KMS-11 (cell line): ENCODE results near the gene ANGPTL2.

ENCODE experiments used
- H2AFZ ChIP-seq: fragments of 200-600 bp; sonication (generic); 2 replicates; pipeline ENCODE4 v1.6.1; 2016; ENCODE audit warnings: antibody characterized with exemption, mixed run types, low read depth
- H3K27ac ChIP-seq: fragments of 200-600 bp; sonication (generic); 2 replicates; pipeline ENCODE4 v1.6.1; 2016; ENCODE audit warnings: mild to moderate bottlenecking, mixed run types
- H3K27me3 ChIP-seq: fragments of 200-600 bp; sonication (generic); 2 replicates; pipeline ENCODE4 v1.6.1; 2017; ENCODE audit warnings: mild to moderate bottlenecking, low read depth, mixed run types, moderate library complexity; ENCODE audit not compliant: insufficient read depth
- H3K36me3 ChIP-seq: fragments of 200-600 bp; sonication (generic); 2 replicates; pipeline ENCODE4 v1.6.1; 2017; ENCODE audit warnings: mild to moderate bottlenecking, mixed run types; ENCODE audit not compliant: insufficient read depth
- H3K4me1 ChIP-seq: fragments of 200-600 bp; sonication (generic); 2 replicates; pipeline ENCODE4 v1.6.1; 2016; ENCODE audit warnings: mild to moderate bottlenecking, low read depth, mixed run types; ENCODE audit not compliant: poor library complexity, severe bottlenecking
- H3K4me2 ChIP-seq: fragments of 200-600 bp; sonication (generic); 2 replicates; pipeline ENCODE4 v1.7.0; 2016; ENCODE audit warnings: mild to moderate bottlenecking, mixed run types
- H3K4me3 ChIP-seq: fragments of 200-600 bp; sonication (generic); IDR thresholded peaks from 2 replicates; pipeline ENCODE4 v1.6.1; 2017; ENCODE audit warnings: low read depth, low read length, mixed read lengths; ENCODE audit not compliant: insufficient read depth
- H3K79me2 ChIP-seq: fragments of 200-600 bp; sonication (generic); 2 replicates; pipeline ENCODE4 v1.6.1; 2016; ENCODE audit warnings: low read depth, mixed run types; ENCODE audit not compliant: insufficient read depth
- H3K9ac ChIP-seq: fragments of 200-600 bp; sonication (generic); 2 replicates; pipeline ENCODE4 v1.6.1; 2016; ENCODE audit warnings: mild to moderate bottlenecking, mixed run types
- H4K20me1 ChIP-seq: fragments of 200-600 bp; sonication (generic); 2 replicates; pipeline ENCODE4 v1.6.1; 2016; ENCODE audit warnings: mild to moderate bottlenecking, mixed run types; ENCODE audit not compliant: insufficient read depth
- TF ChIP-seq, protein P1 (sequence below): fragments of 200-600 bp; sonication (generic); conservative IDR thresholded peaks from 2 replicates; pipeline ENCODE4 v1.6.1; 2017; ENCODE audit warnings: low read depth, mild to moderate bottlenecking, antibody characterized with exemption, low read length, moderate library complexity, mixed read lengths

Gene ANGPTL2

GRCh38 chr9:127155314-127155960, 33.0 kb upstream of the ANGPTL2 start:
- Histone ChIP-seq H3K4me2 (peak overlapping the region; percentile 48; the same call in 1 of the 2 replicates), H3K27me3 (no peaks in the 10 kb centered on the region)
- TF ChIP-seq, protein P1, sequence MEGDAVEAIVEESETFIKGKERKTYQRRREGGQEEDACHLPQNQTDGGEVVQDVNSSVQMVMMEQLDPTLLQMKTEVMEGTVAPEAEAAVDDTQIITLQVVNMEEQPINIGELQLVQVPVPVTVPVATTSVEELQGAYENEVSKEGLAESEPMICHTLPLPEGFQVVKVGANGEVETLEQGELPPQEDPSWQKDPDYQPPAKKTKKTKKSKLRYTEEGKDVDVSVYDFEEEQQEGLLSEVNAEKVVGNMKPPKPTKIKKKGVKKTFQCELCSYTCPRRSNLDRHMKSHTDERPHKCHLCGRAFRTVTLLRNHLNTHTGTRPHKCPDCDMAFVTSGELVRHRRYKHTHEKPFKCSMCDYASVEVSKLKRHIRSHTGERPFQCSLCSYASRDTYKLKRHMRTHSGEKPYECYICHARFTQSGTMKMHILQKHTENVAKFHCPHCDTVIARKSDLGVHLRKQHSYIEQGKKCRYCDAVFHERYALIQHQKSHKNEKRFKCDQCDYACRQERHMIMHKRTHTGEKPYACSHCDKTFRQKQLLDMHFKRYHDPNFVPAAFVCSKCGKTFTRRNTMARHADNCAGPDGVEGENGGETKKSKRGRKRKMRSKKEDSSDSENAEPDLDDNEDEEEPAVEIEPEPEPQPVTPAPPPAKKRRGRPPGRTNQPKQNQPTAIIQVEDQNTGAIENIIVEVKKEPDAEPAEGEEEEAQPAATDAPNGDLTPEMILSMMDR, result no peak

DNA sequence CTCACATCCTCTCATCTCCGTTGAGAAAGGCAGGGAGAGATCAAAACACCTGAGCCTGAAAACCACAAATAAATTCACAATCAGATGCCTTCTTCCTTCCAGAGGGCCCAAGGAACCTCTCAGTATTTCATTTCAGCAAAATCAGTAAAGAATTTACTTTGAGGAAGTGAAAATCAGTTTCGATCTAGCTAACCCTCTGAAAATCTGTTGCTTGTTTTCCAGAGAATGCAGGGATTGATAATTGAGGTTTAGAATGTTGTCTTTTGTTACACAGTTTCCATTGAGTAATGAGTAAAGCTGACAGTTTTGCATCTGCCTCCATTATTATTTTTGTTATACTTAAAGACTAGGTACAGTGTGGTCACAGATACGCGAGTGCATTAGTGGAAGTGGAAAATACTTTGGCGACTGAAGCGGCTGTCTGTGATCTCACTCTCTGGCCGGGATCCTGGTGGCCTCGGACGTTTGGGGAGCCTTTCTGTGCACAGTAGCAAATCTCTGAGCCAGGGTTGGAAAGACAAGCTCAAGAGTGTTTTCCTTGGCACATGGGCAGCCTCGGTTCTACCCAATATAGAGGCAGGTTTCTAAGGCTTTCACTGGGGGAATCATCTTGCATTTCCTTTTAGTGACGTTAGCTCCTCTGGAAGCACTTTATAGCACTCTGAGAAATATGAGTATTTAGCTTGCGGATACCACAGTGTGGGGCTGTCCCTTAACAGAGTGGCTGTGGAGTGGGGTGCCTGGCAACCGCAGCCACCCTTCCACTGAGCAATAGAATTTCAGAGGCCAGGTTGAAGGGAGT, 32.2 kb upstream of the ANGPTL2 start:
- H3K4me1 ChIP-seq, result peaks cover 38% of the 10 kb centered on the region
- H3K36me3 ChIP-seq, result no peaks in the 10 kb centered on the region; the same call in 1 of the 2 replicates
- no peaks in the 10 kb centered on the region for H4K20me1 ChIP-seq
- no peaks in the 10 kb centered on the region for H3K79me2 ChIP-seq
- peak overlapping the region; percentile 48; the same call in 1 of the 2 replicates for H3K4me2 ChIP-seq
- H3K9ac ChIP-seq, result no peak overlapping the region
- no peaks in the 10 kb centered on the region for H3K27me3 ChIP-seq
- H3K4me3 ChIP-seq, result no peak overlapping the region
- peak overlapping the region; percentile 41; the same call in 1 of the 2 replicates for H3K27ac ChIP-seq
- H2AFZ ChIP-seq, result peak overlapping the region; percentile 17; the same call in 1 of the 2 replicates
- TF ChIP-seq, protein P1, result no peak

More at GRCh38 chr9:127155314-127155960, 33.0 kb upstream of the ANGPTL2 start:
- H4K20me1 ChIP-seq, result no peaks in the 10 kb centered on the region
- H3K79me2 ChIP-seq, result no peaks in the 10 kb centered on the region
- H3K36me3 ChIP-seq, result no peaks in the 10 kb centered on the region; the same call in 1 of the 2 replicates
- no peak overlapping the region for H3K27ac ChIP-seq
- no peak overlapping the region for H3K9ac ChIP-seq
- H2AFZ ChIP-seq, result no peak overlapping the region
- no peak overlapping the region for H3K4me3 ChIP-seq
- H3K4me1 ChIP-seq, result peaks cover 40% of the 10 kb centered on the region

GRCh38 chr9:127154003-127154389, 31.6 kb upstream of the ANGPTL2 start:
- no peaks in the 10 kb centered on the region; the same call in 1 of the 2 replicates for H3K36me3 ChIP-seq
- peaks cover 32% of the 10 kb centered on the region for H3K4me1 ChIP-seq
- H3K4me2 ChIP-seq, result peak overlapping the region; percentile 48; the same call in 1 of the 2 replicates
- H4K20me1 ChIP-seq, result no peaks in the 10 kb centered on the region
- no peak overlapping the region for H3K9ac ChIP-seq
- H3K4me3 ChIP-seq, result no peak overlapping the region
- peak overlapping the region; percentile 41; the same call in 1 of the 2 replicates for H3K27ac ChIP-seq
- no peaks in the 10 kb centered on the region for H3K79me2 ChIP-seq
- no peaks in the 10 kb centered on the region for H3K27me3 ChIP-seq
- TF ChIP-seq, protein P1, result no peak
- H2AFZ ChIP-seq, result peak overlapping the region; percentile 17; the same call in 1 of the 2 replicates

- no peaks in the 10 kb centered on the region for H3K79me2 ChIP-seq
- no peaks in the 10 kb centered on the region; the same call in 1 of the 2 replicates for H3K36me3 ChIP-seq
- H3K4me1 ChIP-seq, result peaks cover 27% of the 10 kb centered on the region
- H3K4me2 ChIP-seq, result no peak overlapping the region
- no peaks in the 10 kb centered on the region for H4K20me1 ChIP-seq
- TF ChIP-seq, protein P1, result no peak
- H3K9ac ChIP-seq, result no peak overlapping the region
- H3K27me3 ChIP-seq, result no peaks in the 10 kb centered on the region
- H3K27ac ChIP-seq, result no peak overlapping the region
- no peak overlapping the region for H3K4me3 ChIP-seq
- H2AFZ ChIP-seq, result no peak overlapping the region
Measured at GRCh38 chr9:127153501-127153900, 31.1 kb upstream of the ANGPTL2 start.
